Breast epithelium (tissue), 4 donors: ENCODE measurements around the gene ATP4B. TPM values are rescaled to one million over a fixed set of nuclear protein-coding genes. Genes with fewer than 3 reads are reported as not detected.

Experiments
- DNase-seq, 2 donors: peaks; one replicate each; pipeline ENCODE4 v3.0.0-alpha.2; 2019; ENCODE audit warnings: low spot score in 2 of 2
- H3K27ac ChIP-seq, 2 donors: fragments of 200-600 bp; sonication (generic) in 1 of 2; one replicate each; pipeline ENCODE4 v1.5.1; 2016 to 2019; ENCODE audit warnings: mild to moderate bottlenecking in 1 of 2
- H3K27me3 ChIP-seq, 2 donors: fragments of 200-600 bp; sonication (generic) in 1 of 2; one replicate each; pipeline versions ENCODE4 v1.5.1 to v1.6.0; 2017 to 2019; ENCODE audit warnings: control low read depth in 1 of 2, mild to moderate bottlenecking in 1 of 2
- H3K36me3 ChIP-seq: fragments of 200-600 bp; one replicate; pipeline ENCODE4 v1.5.1; 2019
- H3K4me1 ChIP-seq, 2 donors: fragments of 200-600 bp; sonication (generic); one replicate each; pipeline ENCODE4 v1.5.1; 2016 to 2019; ENCODE audit warnings: control low read depth in 1 of 2
- H3K4me3 ChIP-seq, 3 donors: fragments of 200-600 bp; sonication (generic); 1 replicate in 2 of 3; 2 replicates in 1 of 3; pipeline ENCODE4 v1.5.1; 2016 to 2019; ENCODE audit warnings: mild to moderate bottlenecking in 3 of 3, moderate library complexity in 2 of 3
- H3K9me3 ChIP-seq, 2 donors: fragments of 200-600 bp; sonication (generic) in 1 of 2; one replicate each; pipeline ENCODE4 v1.5.1; 2016 to 2019; ENCODE audit warnings: control low read depth in 1 of 2
- POLR2A ChIP-seq: fragments of 450-650 bp; IDR thresholded peaks from one replicate; pipeline ENCODE4 v1.6.1; 2016; ENCODE audit warnings: antibody characterized with exemption, mild to moderate bottlenecking, moderate library complexity
- POLR2AphosphoS5 ChIP-seq, 3 donors: sonication (generic); formaldehyde crosslinking; IDR thresholded peaks; one replicate each; pipeline ENCODE4 v1.6.1; 2017; ENCODE audit warnings: antibody characterized with exemption in 3 of 3
- intact Hi-C: fragments of 100-400 bp; cut with DNase I; formaldehyde crosslinking; loops from one replicate; pipeline ENCODE4 v1.15.1; 2023; ENCODE audit warnings: low total_unique reads
- total RNA-seq, 3 donors: library from RNA; depleted of rRNA; stranded (reverse); fragments of >200 nt; gene quantifications; one replicate each; pipeline ENCODE4 v1.1.0, GENCODE V29; 2016
- TF ChIP-seq, protein P1 (sequence below), 3 donors: fragments of 450-650 bp; IDR thresholded peaks; one replicate each; pipeline ENCODE4 v1.5.1; 2016 to 2017; ENCODE audit warnings: antibody characterized with exemption in 3 of 3, mild to moderate bottlenecking in 3 of 3, moderate library complexity in 3 of 3

Gene ATP4B
- total RNA-seq, 3 donors from 2014 or later = not detected

DNA sequence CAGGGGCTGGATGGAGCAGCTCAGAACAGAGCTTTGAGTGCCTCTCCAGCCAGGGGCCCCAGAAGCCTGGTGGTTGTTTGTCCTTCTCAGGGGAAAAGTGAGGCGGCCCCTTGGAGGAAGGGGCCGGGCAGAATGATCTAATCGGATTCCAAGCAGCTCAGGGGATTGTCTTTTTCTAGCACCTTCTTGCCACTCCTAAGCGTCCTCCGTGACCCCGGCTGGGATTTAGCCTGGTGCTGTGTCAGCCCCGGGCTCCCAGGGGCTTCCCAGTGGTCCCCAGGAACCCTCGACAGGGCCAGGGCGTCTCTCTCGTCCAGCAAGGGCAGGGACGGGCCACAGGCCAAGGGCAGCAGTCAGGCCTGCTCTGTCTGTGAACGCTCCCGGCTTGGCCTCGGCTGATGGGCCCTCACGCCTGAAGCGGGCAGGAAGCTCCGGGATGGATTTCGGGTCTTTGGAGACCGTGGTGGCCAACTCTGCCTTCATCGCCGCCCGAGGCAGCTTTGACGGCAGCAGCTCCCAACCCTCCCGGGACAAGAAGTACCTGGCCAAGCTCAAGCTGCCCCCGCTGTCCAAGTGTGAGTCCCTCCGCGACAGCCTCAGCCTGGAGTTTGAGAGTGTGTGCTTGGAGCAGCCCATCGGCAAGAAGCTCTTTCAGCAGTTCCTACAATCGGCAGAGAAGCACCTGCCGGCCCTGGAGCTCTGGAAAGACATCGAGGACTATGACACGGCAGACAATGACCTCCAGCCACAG is 9.1 kb upstream of the ATP4B start, which contains the start of gene GRK1:
GRK1 (plus strand) TSS at position 269 of the 751 bp plus-strand sequence; CDS start at position 437, 168 bp downstream.
- TF ChIP-seq POLR2AphosphoS5 (IDR thresholded peaks at IDR 0.05) (no peak), POLR2A (no peak)
- TF ChIP-seq, protein P1, sequence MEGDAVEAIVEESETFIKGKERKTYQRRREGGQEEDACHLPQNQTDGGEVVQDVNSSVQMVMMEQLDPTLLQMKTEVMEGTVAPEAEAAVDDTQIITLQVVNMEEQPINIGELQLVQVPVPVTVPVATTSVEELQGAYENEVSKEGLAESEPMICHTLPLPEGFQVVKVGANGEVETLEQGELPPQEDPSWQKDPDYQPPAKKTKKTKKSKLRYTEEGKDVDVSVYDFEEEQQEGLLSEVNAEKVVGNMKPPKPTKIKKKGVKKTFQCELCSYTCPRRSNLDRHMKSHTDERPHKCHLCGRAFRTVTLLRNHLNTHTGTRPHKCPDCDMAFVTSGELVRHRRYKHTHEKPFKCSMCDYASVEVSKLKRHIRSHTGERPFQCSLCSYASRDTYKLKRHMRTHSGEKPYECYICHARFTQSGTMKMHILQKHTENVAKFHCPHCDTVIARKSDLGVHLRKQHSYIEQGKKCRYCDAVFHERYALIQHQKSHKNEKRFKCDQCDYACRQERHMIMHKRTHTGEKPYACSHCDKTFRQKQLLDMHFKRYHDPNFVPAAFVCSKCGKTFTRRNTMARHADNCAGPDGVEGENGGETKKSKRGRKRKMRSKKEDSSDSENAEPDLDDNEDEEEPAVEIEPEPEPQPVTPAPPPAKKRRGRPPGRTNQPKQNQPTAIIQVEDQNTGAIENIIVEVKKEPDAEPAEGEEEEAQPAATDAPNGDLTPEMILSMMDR (IDR thresholded peaks at IDR 0.05) = no peak
- Histone ChIP-seq H3K9me3 (no peaks in the 10 kb centered on the region), H3K27me3 (no peaks in the 10 kb centered on the region), H3K36me3 (no peaks in the 10 kb centered on the region), H3K4me1 (no peaks in the 10 kb centered on the region), H3K27ac (no peak within 1 kb of the TSS), H3K4me3 (no peak within 1 kb of the TSS)
- DNase-seq = peak in 1 of 2 donors; percentile 47
- intact Hi-C loops = no loop called here

DNA sequence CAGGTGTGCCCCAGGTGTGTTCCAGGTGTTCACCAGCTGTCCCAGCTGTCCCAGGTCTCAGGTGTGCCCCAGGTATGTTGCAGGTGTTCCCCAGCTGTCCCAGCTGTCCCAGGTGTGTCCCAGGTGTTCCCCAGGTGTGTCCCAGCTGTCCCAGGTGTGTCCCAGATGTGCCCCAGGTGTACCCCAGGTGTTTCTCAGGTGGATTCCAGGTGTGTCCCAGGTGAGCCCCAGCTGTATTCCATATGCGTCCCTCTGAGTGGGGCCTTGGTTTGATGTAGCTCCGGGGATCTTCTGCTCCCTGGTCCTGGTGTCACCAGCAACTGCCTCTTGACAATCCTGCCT is 8.3 kb upstream of the ATP4B start:
- no peaks in the 10 kb centered on the region for H3K36me3 ChIP-seq
- peaks cover 2 to 4% of the 10 kb centered on the region in 2 donors for H3K9me3 ChIP-seq
- no peak overlapping the region for H3K4me3 ChIP-seq
- TF ChIP-seq POLR2A = no peak
- H3K27me3 ChIP-seq = no peaks in the 10 kb centered on the region
- no peak overlapping the region for H3K27ac ChIP-seq
- peak in 1 of 2 donors; percentile 12 for DNase-seq
- intact Hi-C loops = no loop called here
- H3K4me1 ChIP-seq = no peaks in the 10 kb centered on the region

DNA sequence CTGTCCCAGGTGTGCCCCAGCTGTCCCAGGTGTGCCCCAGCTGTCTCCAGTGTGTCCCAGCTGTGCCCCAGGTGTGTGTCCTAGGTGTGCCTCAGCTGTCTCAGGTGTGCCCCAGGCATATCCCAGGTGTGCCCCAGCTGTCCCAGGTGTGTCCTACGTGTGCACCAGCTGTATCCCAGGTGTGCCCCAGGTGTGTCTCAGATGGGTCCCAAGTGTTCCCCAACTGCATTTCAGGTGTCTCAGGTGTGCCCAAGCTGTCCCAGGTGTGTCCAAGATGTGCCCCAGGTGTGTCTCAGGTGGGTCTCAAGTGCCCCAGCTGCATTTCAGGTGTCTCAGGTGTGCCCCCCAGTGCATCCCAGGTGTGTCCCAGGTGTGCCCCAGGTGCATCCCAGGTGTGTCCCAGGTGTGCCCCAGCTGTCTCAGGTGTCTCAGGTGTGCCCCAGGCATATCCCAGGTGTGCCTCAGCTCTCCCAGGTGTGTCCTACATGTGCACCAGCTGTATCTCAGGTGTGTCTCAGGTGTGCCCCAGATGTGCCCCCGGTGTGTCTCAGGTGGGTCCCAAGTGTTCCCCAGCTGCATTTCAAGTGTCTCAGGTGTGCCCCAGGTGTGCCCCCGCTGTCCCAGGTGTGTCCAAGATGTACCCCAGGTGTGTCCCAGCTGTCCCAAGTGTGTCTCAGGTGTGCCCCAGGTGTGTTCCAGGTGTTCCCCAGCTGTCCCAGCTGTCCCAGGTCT is 7.8 kb upstream of the ATP4B start:
- H3K36me3 ChIP-seq = no peaks in the 10 kb centered on the region
- peak in 1 of 2 donors; percentile 24 for DNase-seq
- no peak overlapping the region for H3K27ac ChIP-seq
- no peak overlapping the region for H3K4me3 ChIP-seq
- no peaks in the 10 kb centered on the region for H3K27me3 ChIP-seq
- H3K4me1 ChIP-seq = no peaks in the 10 kb centered on the region
- intact Hi-C loops = no loop called here
- TF ChIP-seq POLR2AphosphoS5 (IDR thresholded peaks at IDR 0.05) (no peak), POLR2A (no peak)
- TF ChIP-seq, protein P1 (IDR thresholded peaks at IDR 0.05) = no peak
- H3K9me3 ChIP-seq = peaks cover 4 to 8% of the 10 kb centered on the region in 2 donors

DNA sequence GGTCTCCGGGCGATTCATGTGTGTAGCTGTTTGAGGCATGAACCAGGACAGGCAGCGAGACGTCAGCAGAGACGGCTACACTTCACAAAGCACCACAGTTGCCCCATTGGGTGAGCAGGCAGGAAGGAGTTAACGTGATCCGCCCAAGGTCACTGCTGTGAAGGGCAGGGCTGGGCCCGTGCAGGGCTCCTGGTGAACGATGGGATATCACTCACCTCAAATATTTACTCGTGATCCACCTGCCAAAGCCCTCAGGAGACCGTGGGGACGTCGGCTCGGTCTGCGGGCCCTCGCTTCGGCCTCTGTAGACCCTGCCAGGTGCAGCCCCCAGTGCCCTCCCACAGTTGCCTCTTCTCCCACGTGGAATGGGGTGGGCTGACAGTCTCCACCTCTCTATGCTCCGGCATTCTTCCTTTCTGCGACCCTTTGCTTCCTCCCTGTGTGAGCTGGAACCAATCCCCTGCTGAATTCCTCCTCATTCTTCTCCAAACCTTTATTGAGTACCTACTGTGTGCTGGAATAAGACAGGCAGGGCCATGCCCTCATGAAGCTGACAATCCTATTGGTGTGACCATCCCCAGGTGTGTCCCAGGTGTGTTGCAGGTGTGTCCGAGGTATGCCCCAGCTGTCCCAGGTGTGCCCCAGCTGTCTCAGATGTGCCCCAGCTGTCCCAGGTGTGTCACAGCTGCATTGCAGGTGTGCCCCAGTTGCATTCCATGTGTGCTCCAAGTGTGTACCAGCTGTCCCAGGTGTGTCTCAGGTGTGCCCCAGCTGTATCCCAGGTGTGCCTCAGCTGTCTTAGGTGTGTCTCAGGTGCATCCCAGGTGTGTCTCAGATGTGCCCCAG is 7.0 kb upstream of the ATP4B start:
- peak in 1 of 2 donors; percentile 46 for DNase-seq
- H3K27me3 ChIP-seq = no peaks in the 10 kb centered on the region
- H3K27ac ChIP-seq = no peak overlapping the region
- no peaks in the 10 kb centered on the region for H3K4me1 ChIP-seq
- H3K36me3 ChIP-seq = no peaks in the 10 kb centered on the region
- H3K9me3 ChIP-seq = peaks cover 4 to 8% of the 10 kb centered on the region in 2 donors
- TF ChIP-seq POLR2A (no peak), POLR2AphosphoS5 (IDR thresholded peaks at IDR 0.05) (no peak)
- TF ChIP-seq, protein P1 (IDR thresholded peaks at IDR 0.05) = no peak
- intact Hi-C loops = no loop called here
- no peak overlapping the region for H3K4me3 ChIP-seq

DNA sequence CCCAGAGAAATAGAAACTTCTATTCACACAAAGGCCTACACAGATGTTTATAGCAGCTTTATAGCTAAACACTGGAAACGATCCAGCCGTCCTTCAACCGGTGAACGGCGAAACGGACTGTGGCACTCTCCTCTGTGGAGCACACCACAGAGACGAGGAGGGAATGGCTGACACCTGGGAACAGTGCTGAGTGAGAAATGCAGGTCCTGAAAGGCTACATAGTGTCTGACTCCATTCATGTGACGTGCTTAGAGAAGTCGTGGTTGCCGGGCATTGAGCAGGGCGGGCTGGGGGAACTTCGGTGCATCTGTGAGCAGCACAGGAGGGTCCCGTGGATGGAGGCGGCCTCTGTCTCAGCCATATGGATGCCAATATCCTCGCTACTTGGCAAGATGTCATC is 5.9 kb upstream of the ATP4B start:
- no peaks in the 10 kb centered on the region for H3K4me1 ChIP-seq
- DNase-seq = peak in 1 of 2 donors; percentile 24
- no peaks in the 10 kb centered on the region for H3K27me3 ChIP-seq
- H3K36me3 ChIP-seq = no peaks in the 10 kb centered on the region
- H3K9me3 ChIP-seq = peaks cover 4 to 8% of the 10 kb centered on the region in 2 donors
- H3K4me3 ChIP-seq = no peak overlapping the region
- intact Hi-C loops = no loop called here
- no peak for TF ChIP-seq POLR2AphosphoS5 (IDR thresholded peaks at IDR 0.05)
- TF ChIP-seq, protein P1 (IDR thresholded peaks at IDR 0.05) = no peak
- TF ChIP-seq POLR2A = no peak
- H3K27ac ChIP-seq = no peak overlapping the region
